Stimulated activated CD8-positive, alpha-beta memory T cell treated with anti-CD3 and anti-CD28 coated beads, Interleukin-7, amount 100 ng/mL, for 4 hours (primary cell): ENCODE measurements around the gene SRRM1.

ENCODE experiments used
- DNase-seq, 2 donors: peaks; one replicate each; pipeline ENCODE4 v3.0.0-alpha.2; 2020; ENCODE audit warnings: low read depth in 2 of 2

The SRRM1 gene

DNA sequence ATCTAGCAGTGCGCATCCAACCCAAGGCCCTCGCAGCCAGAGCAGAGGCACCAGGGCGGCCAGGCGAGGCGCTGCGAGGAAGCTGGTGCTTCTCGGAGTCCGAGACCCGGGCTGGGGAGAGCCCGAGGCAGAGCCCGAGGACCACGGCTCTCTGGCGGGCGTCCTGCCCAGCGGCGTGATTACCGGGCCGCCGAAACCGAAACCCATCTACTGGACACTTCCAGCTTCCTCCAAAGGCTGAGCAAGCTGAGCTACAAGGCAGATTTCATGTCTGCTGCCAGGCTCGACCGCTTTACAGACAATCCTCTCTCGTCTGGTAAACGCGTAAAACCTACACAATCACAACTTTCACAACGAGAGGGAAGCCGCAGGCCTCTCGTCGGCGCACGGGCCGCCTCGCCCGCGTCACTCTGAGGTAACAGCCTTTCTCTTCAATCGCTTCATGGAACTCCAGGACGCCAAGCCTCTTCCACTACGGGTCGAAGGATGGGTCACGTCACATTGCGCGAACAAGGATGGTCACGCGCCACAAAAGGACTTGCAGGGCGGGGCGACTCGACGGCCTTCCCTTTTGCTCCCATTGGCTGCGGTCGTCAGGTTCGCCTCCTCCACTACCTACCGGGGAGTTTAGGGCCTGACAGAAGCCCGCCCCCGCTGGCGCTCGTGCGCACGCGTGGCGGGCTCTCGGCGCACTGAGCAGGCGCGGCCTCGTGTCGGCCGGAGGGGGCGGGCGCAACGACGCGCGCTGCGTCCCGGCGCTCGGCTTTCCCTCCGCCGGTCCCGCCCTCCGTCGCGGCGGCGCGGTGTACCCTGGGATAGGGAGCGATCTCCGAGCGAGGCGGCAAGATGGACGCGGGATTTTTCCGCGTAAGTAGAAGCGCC lies at the start of gene SRRM1:
Gene SRRM1, plus strand, starts transcription at position 822 of the 882 bp plus-strand sequence. Its CDS starts 25 bp downstream, at position 847.
- peak; percentile 98 to 99 for DNase-seq

GRCh38 chr1:24594328-24594598 lies 48.8 kb upstream of the SRRM1 start:
- DNase-seq = no peak

GRCh38 chr1:24596401-24596880 lies 46.7 kb upstream of the SRRM1 start:
- DNase-seq = no peak

DNA sequence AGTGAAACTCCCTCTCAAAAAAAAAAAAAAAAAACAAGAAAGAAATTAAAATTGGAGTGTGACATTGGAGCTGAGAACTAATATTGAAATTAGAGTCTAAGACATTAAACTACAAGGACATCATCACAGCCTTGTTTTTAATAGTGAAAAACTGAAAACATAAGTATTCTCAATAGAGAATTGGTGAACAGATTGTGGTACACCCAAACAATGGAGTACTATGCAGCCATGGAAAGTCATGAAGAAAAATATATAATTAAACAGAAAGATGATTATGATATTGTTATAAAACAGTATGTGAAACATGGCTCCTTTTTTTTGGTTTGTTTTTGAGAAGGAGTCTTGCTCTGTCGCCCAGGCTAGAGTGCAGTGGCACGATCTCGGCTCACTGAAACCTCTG lies 43.8 kb upstream of the SRRM1 start:
- DNase-seq = no peak

GRCh38 chr1:24600551-24600950 lies 42.6 kb upstream of the SRRM1 start:
- DNase-seq = no peak

GRCh38 chr1:24605534-24606295 lies 37.4 kb upstream of the SRRM1 start:
- DNase-seq = no peak

DNA sequence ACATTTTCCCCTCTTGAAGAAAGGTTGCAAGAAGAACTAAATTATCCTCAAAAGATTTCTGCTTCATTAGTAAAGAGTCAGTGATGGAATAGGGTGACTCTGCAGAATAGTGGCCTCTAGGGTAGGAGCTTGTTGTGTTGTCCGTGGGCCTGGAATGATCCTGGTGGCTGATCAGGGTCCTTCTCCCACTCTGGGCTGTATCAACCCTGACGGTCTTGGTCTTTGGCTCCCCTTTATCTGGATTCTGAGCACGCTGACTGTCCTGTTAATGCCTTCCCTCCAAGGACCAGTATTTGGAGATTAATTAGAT lies 36.9 kb upstream of the SRRM1 start:
- no peak for DNase-seq

GRCh38 chr1:24606621-24607020 lies 36.5 kb upstream of the SRRM1 start:
- DNase-seq = no peak

- DNase-seq = no peak
Measured at GRCh38 chr1:24609949-24610517, 33.1 kb upstream of the SRRM1 start.

DNA sequence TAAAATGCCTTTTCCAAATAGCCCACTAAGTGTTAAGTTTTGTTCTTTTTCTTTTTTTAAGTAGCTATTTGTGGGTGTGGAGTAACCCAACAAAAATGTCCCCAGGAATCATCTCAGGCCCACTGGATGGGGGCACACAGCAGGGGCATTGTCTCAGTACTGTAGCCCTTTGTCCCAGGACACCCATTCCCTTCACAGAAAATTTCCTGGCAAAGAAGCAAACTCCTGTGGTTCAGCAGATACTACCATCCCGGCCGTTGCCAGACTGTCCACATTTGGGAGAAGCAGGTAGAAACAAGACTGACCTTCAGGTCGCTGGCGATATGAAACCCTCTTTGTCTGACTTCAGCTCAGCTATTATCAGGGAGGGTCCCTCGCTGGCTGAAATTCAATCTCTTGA lies 23.7 kb upstream of the SRRM1 start:
- no peak for DNase-seq

DNA sequence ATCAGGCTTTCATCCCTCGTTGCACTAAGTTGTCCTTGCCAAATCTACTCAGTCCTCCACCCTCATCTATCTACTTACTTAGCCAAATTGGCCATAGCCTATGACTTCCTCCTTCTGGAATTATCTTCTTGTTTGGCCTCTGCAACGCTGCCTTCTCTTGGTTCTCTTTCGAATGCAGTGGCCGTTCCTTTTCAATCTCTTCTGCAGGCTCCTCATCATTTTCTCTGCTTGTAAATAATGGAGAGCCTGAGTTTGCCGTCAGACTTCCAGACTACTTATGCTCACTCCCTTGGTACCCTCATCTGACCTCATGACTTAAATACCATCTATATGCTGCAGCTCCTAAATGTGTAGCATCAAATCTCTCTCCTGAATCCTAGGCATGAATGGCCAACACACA lies 22.4 kb upstream of the SRRM1 start:
- DNase-seq = no peak

GRCh38 chr1:24621121-24621520 lies 22.0 kb upstream of the SRRM1 start:
- no peak for DNase-seq

DNA sequence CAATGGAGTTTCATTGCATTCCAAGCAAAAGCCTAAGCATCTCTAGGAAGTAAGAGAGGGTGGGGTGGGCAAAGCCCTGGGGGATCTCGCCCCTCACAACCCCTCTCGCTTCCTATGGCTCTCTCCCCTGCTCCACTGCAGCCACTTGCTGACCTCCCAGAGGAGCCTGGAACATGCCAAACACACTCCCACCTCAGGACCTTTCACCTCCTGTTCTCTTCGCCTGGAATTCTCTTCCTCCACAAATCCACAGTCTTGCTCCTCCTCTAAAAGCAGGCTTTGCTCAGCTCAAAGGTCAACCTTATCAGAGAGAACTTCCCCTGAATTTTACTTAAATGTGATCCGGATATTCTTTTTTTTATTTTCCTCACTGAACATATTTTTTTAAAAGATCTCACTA lies 20.9 kb upstream of the SRRM1 start:
- no peak for DNase-seq

GRCh38 chr1:24632832-24633175 lies 10.3 kb upstream of the SRRM1 start:
- no peak for DNase-seq

GRCh38 chr1:24635195-24635843 lies 7.8 kb upstream of the SRRM1 start:
- DNase-seq = no peak

- no peak for DNase-seq
Measured at GRCh38 chr1:24636661-24637357, 6.3 kb upstream of the SRRM1 start.

DNA sequence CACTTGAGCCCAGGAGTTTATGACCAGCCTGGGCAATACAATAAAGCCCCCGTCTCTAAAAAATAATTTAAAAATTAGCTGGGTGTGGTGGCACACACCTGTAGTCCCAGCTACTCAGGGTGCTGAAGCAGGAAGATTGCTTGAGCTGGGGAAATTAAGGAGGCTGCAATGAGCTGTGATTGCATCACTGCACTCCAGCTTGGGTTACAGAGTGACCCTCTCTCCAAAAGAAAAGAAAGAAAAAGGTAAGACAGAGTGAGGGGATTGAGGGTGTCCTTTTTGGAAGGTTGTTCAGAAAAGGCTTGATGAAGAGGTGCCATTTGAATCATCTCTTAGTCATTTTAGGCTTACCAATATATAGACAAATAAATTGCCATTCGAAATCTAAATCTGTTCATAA lies 4.0 kb upstream of the SRRM1 start:
- DNase-seq = no peak

GRCh38 chr1:24639881-24640280 lies 3.2 kb upstream of the SRRM1 start:
- DNase-seq = no peak

- no peak for DNase-seq
Measured at GRCh38 chr1:24640288-24640687, 2.8 kb upstream of the SRRM1 start.

DNA sequence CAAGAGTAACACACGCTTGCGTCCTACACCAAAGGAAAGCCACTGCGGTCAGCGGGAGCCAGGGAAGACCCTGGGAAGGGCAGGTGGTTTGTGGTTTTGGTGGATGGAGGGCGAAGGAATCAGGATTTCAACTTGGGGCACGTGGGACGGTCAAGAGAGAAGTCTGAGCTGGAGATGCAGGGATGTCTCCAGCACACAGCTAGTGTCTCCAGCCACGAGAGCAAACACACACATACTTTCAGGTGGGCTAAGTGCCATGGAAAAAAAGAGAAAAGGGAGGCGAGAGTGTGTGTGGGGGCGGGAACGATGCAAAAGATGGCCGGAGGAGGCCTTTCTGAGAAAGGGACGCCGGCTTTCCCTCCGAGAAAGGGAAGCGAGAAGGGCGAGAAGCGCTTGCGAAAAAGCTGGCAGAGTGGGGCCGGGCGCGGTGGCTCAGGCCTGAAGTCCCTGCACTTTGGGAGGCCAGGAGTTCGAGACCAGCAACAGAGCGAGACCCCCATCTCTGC lies 1.4 kb upstream of the SRRM1 start:
- peak; percentile 23 to 30 for DNase-seq

GRCh38 chr1:24643363-24644099 lies 429 bp downstream of the SRRM1 start:
- no peak for DNase-seq
